Gastrocnemius medialis (tissue), 4 donors: ENCODE data around the gene RXRA.

Experiments
- POLR2A ChIP-seq, 2 donors: fragments of 450-650 bp; IDR thresholded peaks; one replicate each; pipeline ENCODE4 v1.6.1; 2017; ENCODE audit warnings: antibody characterized with exemption in 2 of 2, mild to moderate bottlenecking in 2 of 2, moderate library complexity in 2 of 2
- TF ChIP-seq, protein P1 (sequence below), 5 experiments: fragments of 450-650 bp in 3 of 5; fragments of 200-600 bp in 2 of 5; sonication (generic) in 2 of 5; IDR thresholded peaks in 4 of 5; conservative IDR thresholded peaks in 1 of 5; 1 replicate in 4 of 5; 2 replicates in 1 of 5; pipeline ENCODE4 v1.5.1; 2016 to 2019; ENCODE audit warnings: antibody characterized with exemption in 5 of 5, mild to moderate bottlenecking in 3 of 5, moderate library complexity in 3 of 5

DNA sequence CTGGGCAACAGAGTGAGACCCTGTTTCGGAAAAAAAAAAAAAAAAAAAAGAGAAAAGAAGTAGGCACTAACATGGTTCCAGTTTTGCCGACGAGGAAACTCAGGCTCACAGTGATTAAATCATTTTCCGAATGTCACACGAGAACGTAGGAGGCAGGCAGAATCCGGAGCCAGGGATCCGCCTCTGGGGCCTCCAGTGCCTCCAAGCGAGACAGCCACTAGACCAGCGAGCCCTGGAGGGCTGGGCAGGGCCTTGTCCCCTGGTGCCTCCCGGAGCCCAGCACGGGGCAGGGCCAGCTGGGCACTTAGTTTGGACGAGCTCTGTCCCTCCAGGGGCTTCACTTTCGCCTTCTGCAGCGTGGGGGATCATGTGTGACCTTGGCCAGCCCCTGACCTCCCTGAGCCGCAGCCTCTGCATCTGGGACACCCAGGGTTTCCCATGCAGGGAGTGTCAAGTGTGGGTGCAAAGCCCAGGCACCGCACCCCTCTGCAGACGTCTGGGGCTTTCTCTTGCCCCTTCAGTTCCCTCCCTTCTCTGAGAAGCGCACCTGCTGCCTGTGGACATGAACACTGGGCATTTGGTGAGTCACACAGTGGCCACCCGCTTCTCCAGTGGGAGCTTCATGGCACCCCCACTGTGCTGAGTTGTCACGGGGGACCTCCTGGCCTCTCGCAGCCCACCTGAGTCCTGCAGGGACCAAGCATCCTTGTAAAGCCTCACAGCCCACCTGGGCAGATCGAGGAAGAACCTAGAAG is 80.3 kb downstream of the RXRA start:
- TF ChIP-seq, protein P1, sequence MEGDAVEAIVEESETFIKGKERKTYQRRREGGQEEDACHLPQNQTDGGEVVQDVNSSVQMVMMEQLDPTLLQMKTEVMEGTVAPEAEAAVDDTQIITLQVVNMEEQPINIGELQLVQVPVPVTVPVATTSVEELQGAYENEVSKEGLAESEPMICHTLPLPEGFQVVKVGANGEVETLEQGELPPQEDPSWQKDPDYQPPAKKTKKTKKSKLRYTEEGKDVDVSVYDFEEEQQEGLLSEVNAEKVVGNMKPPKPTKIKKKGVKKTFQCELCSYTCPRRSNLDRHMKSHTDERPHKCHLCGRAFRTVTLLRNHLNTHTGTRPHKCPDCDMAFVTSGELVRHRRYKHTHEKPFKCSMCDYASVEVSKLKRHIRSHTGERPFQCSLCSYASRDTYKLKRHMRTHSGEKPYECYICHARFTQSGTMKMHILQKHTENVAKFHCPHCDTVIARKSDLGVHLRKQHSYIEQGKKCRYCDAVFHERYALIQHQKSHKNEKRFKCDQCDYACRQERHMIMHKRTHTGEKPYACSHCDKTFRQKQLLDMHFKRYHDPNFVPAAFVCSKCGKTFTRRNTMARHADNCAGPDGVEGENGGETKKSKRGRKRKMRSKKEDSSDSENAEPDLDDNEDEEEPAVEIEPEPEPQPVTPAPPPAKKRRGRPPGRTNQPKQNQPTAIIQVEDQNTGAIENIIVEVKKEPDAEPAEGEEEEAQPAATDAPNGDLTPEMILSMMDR (IDR thresholded peaks at IDR 0.05 in 4 of 5, conservative IDR thresholded peaks at IDR 0.05 in 1 of 5): no peak
- TF ChIP-seq POLR2A (IDR thresholded peaks at IDR 0.05): no peak
